Neuronal stem cell (in vitro differentiated cells): ENCODE results near the gene SNX6.

Experiments used
- DNase-seq: peaks from one replicate; pipeline ENCODE4 v3.0.0-alpha.2; 2013; ENCODE audit warnings: low spot score
- H2AFZ ChIP-seq: one replicate; pipeline ENCODE4 v1.6.1; 2013; ENCODE audit warnings: mild to moderate bottlenecking, low read length, inconsistent platforms
- H2AK5ac ChIP-seq: 2 replicates; pipeline ENCODE4 v1.6.1; 2013; ENCODE audit warnings: low read depth, mild to moderate bottlenecking, inconsistent platforms, low read length, moderate library complexity, mixed read lengths
- H2BK120ac ChIP-seq: 2 replicates; pipeline ENCODE4 v1.6.1; 2013; ENCODE audit warnings: low read depth, mild to moderate bottlenecking, inconsistent platforms, low read length, moderate library complexity, mixed read lengths
- H2BK12ac ChIP-seq: one replicate; pipeline ENCODE4 v1.6.1; 2013; ENCODE audit warnings: low read length, inconsistent platforms
- H2BK15ac ChIP-seq: 2 replicates; pipeline ENCODE4 v1.6.1; 2013; ENCODE audit warnings: mild to moderate bottlenecking, low read length, inconsistent platforms, mixed read lengths
- H2BK5ac ChIP-seq: one replicate; pipeline ENCODE4 v1.6.1; 2013; ENCODE audit warnings: inconsistent platforms, mild to moderate bottlenecking, low read length, moderate library complexity
- H3K14ac ChIP-seq: one replicate; pipeline ENCODE4 v1.6.1; 2013; ENCODE audit warnings: low read length, inconsistent platforms
- H3K18ac ChIP-seq: 2 replicates; pipeline ENCODE4 v1.6.1; 2013; ENCODE audit warnings: low read length, inconsistent platforms
- H3K23ac ChIP-seq: 2 replicates; pipeline ENCODE4 v1.6.1; 2013; ENCODE audit warnings: low read depth, mild to moderate bottlenecking, mixed read lengths, low read length, inconsistent platforms; ENCODE audit not compliant: poor library complexity
- H3K27ac ChIP-seq: replicated peaks from 3 replicates; pipeline ENCODE4 v1.5.1; 2013; ENCODE audit warnings: low read length, inconsistent platforms
- H3K27me3 ChIP-seq, 3 experiments: 2 replicates each; pipeline ENCODE4 v1.6.1; 2013; ENCODE audit warnings: low read length in 3 of 3, mild to moderate bottlenecking in 2 of 3, inconsistent platforms in 1 of 3, low read depth in 1 of 3, mixed read lengths in 1 of 3, moderate library complexity in 1 of 3; ENCODE audit not compliant: control insufficient read depth in 3 of 3, insufficient read depth in 3 of 3
- H3K36me3 ChIP-seq, 2 donors: replicated peaks in 1 of 2; 2 replicates each; pipeline ENCODE4 v1.6.1; 2013; ENCODE audit warnings: low read length in 2 of 2; ENCODE audit not compliant: control insufficient read depth in 2 of 2, insufficient read depth in 2 of 2
- H3K4ac ChIP-seq: 2 replicates; pipeline ENCODE4 v1.6.1; 2013; ENCODE audit warnings: inconsistent platforms, mild to moderate bottlenecking, low read length, moderate library complexity
- H3K4me1 ChIP-seq, 2 donors: 1 replicate in 1 of 2; 2 replicates in 1 of 2; pipeline ENCODE4 v1.6.1; 2013; ENCODE audit warnings: low read length in 2 of 2, low read depth in 1 of 2; ENCODE audit not compliant: control insufficient read depth in 2 of 2, insufficient read depth in 1 of 2
- H3K4me2 ChIP-seq: one replicate; pipeline ENCODE4 v1.6.1; 2013; ENCODE audit warnings: mild to moderate bottlenecking, low read length, inconsistent platforms; ENCODE audit not compliant: insufficient read depth, poor library complexity, severe bottlenecking
- H3K4me3 ChIP-seq, 2 donors: 2 replicates each; pipeline ENCODE4 v1.5.1; 2013; ENCODE audit warnings: low read length in 2 of 2, mild to moderate bottlenecking in 2 of 2, inconsistent platforms in 1 of 2, moderate library complexity in 1 of 2
- H3K79me1 ChIP-seq: one replicate; pipeline ENCODE4 v1.6.1; 2013; ENCODE audit warnings: low read depth, mild to moderate bottlenecking, inconsistent platforms, low read length, moderate library complexity
- H3K9ac ChIP-seq: one replicate; pipeline ENCODE4 v1.6.1; 2013; ENCODE audit warnings: mild to moderate bottlenecking, low read depth, low read length, inconsistent platforms; ENCODE audit not compliant: poor library complexity
- H3K9me3 ChIP-seq, 2 donors: replicated peaks in 1 of 2; 2 replicates each; pipeline versions ENCODE3 to v1.6.1; 2013; ENCODE audit warnings: low read length in 2 of 2, mild to moderate bottlenecking in 2 of 2, inconsistent platforms in 1 of 2, low read depth in 1 of 2, mixed read lengths in 1 of 2, moderate library complexity in 1 of 2; ENCODE audit not compliant: control insufficient read depth in 2 of 2, insufficient read depth in 1 of 2
- H4K8ac ChIP-seq: one replicate; pipeline ENCODE4 v1.6.1; 2013; ENCODE audit warnings: low read depth, mild to moderate bottlenecking, inconsistent platforms, low read length, moderate library complexity
- H4K91ac ChIP-seq: one replicate; pipeline ENCODE4 v1.6.1; 2013; ENCODE audit warnings: low read length, low read depth, mild to moderate bottlenecking, inconsistent platforms; ENCODE audit not compliant: poor library complexity
- WGBS, 2 donors: extraction: QIAGEN DNeasy Blood & Tissue Kit; methylation state at CpG; one replicate each; pipeline ENCODE4 v1.1.7; 2013; ENCODE audit warnings: missing lambda C conversion rate in 2 of 2, mixed read lengths in 1 of 2; ENCODE audit not compliant: insufficient read length in 2 of 2, insufficient replicate concordance in 1 of 2; ENCODE audit errors: extremely low coverage in 2 of 2; 5-methylcytosine and 5-hydroxymethylcytosine counted together

Gene SNX6

DNA sequence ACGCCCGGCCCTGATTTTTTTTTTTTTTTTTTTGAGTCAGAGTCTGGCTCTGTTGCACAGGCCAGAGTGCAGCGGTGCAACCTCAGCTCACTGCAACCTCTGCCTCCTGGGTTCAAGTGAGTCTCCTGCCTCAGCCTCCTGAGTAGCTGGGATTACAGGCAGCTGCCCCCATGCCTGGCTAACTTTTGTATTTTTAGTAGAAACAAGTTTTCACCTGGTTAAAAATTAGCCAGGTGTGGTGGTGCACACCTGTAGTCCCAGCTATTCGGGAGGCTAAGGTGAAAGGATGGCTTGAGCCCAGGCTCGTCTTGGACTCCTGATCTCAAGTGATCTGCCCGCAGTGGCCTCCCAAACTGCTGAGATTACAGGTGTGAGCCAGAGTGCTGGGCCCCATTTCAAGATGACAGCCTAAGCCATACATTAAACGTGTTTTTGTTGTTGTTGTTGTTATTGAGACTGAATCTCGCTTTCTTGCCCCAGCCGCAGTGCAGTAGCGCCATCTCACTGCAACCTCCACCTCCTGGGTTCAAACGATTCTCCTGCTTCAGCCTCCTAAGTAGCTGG is 47.7 kb downstream of the SNX6 start:
- no peak overlapping the region for H3K27ac ChIP-seq
- no peaks in the 10 kb centered on the region for H3K79me1 ChIP-seq
- H2BK12ac ChIP-seq, result no peak overlapping the region
- no peak overlapping the region for H2AK5ac ChIP-seq
- H3K36me3 ChIP-seq, result peaks cover 11 to 80% of the 10 kb centered on the region in 2 donors
- H3K27me3 ChIP-seq, result no peaks in the 10 kb centered on the region
- H3K4me2 ChIP-seq, result no peak overlapping the region
- no peak overlapping the region for H3K4me3 ChIP-seq
- no peak overlapping the region for H3K14ac ChIP-seq
- no peaks in the 10 kb centered on the region for H3K9me3 ChIP-seq
- H3K18ac ChIP-seq, result no peak overlapping the region
- H4K8ac ChIP-seq, result no peak overlapping the region
- no peaks in the 10 kb centered on the region for H3K4me1 ChIP-seq
- no peak overlapping the region for H2BK120ac ChIP-seq
- no peak overlapping the region for H3K4ac ChIP-seq
- no peak for DNase-seq
- WGBS, 2 donors, result no CpG with 5 or more reads among the region's 11 CpGs
- no peak overlapping the region for H3K9ac ChIP-seq
- H4K91ac ChIP-seq, result no peak overlapping the region
- H3K23ac ChIP-seq, result no peak overlapping the region
- no peak overlapping the region for H2BK5ac ChIP-seq
- H2AFZ ChIP-seq, result no peak overlapping the region
- H2BK15ac ChIP-seq, result no peak overlapping the region

- Histone ChIP-seq H2BK120ac (no peak overlapping the region), H3K4me2 (no peak overlapping the region), H3K23ac (no peak overlapping the region), H2BK12ac (no peak overlapping the region), H3K36me3 (peaks cover 11 to 79% of the 10 kb centered on the region in 2 donors), H3K14ac (no peak overlapping the region), H3K4me1 (no peaks in the 10 kb centered on the region), H4K91ac (no peak overlapping the region), H2AK5ac (no peak overlapping the region), H4K8ac (no peak overlapping the region), H3K27ac (no peak overlapping the region), H2BK15ac (no peak overlapping the region), H3K4ac (no peak overlapping the region), H3K4me3 (no peak overlapping the region), H2AFZ (no peak overlapping the region), H3K9ac (no peak overlapping the region), H2BK5ac (no peak overlapping the region), H3K9me3 (no peaks in the 10 kb centered on the region), H3K27me3 (no peaks in the 10 kb centered on the region), H3K79me1 (no peaks in the 10 kb centered on the region), H3K18ac (no peak overlapping the region)
- no peak for DNase-seq
- WGBS, 2 donors, result no CpG with 5 or more reads among the region's 5 CpGs
These were observed 49.6 kb downstream of the SNX6 start for GRCh38 chr14:34580381-34580780.

DNA sequence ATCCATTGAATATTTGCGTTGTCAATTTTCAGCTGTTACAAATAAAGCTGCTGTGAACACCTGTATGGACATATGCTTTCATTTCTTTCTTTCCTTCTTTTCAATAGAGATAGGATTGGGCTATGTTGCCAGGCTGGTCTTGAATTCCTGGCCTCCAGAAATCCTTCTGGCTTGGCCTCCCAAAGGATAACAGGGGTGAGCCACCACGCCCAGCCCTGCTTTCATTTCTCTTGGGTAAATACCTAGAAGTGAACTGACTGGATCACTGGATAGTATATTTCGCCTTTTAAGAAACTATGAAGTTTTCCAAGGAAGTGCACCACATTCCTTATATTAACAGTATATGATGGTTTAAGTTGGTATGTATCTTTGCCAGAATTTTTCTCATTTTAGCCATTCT is 58.2 kb downstream of the SNX6 start:
- no peak overlapping the region for H3K27ac ChIP-seq
- H3K4ac ChIP-seq, result no peak overlapping the region
- no peak overlapping the region for H2BK15ac ChIP-seq
- no peak overlapping the region for H4K8ac ChIP-seq
- no peak overlapping the region for H3K4me3 ChIP-seq
- peaks cover 13 to 79% of the 10 kb centered on the region in 2 donors for H3K36me3 ChIP-seq
- no peak overlapping the region for H4K91ac ChIP-seq
- H2BK12ac ChIP-seq, result no peak overlapping the region
- H3K4me2 ChIP-seq, result no peak overlapping the region
- no peak overlapping the region for H2AK5ac ChIP-seq
- no peak overlapping the region for H3K9ac ChIP-seq
- no peaks in the 10 kb centered on the region for H3K4me1 ChIP-seq
- no peak overlapping the region for H2AFZ ChIP-seq
- H2BK5ac ChIP-seq, result no peak overlapping the region
- no peaks in the 10 kb centered on the region for H3K79me1 ChIP-seq
- no CpG with 5 or more reads among the region's 3 CpGs for WGBS, 2 donors
- no peak overlapping the region for H3K23ac ChIP-seq
- no peaks in the 10 kb centered on the region for H3K27me3 ChIP-seq
- H3K18ac ChIP-seq, result no peak overlapping the region
- H3K14ac ChIP-seq, result no peak overlapping the region
- DNase-seq, result no peak
- H2BK120ac ChIP-seq, result no peak overlapping the region
- no peaks in the 10 kb centered on the region for H3K9me3 ChIP-seq

DNA sequence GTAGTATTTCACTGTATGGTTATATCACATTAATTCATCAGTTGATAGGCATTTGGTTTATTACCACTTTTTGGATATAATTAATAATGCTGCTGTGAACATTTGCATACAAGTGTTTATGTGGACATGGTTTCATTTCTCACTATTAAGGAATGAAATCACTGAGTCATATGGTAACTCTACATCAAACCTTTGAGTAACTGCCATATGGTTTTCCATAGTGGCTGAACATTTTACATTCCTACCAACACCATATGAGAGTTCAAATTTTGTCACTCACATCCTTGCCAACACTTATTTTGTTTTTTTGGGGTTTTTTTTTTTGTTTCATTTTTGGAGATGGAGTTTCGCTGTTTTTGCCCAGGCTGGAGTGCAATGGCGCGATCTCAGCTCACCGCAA is 60.2 kb downstream of the SNX6 start:
- Histone ChIP-seq H2BK12ac (no peak overlapping the region), H3K18ac (no peak overlapping the region), H3K9me3 (no peaks in the 10 kb centered on the region), H2BK120ac (no peak overlapping the region), H3K9ac (no peak overlapping the region), H3K14ac (no peak overlapping the region), H2BK15ac (no peak overlapping the region), H3K23ac (no peak overlapping the region), H4K91ac (no peak overlapping the region), H2BK5ac (no peak overlapping the region), H3K4me2 (no peak overlapping the region), H4K8ac (no peak overlapping the region), H2AK5ac (no peak overlapping the region), H3K4ac (no peak overlapping the region), H3K27me3 (no peaks in the 10 kb centered on the region), H2AFZ (no peak overlapping the region), H3K4me1 (no peaks in the 10 kb centered on the region), H3K4me3 (no peak overlapping the region), H3K79me1 (no peaks in the 10 kb centered on the region), H3K36me3 (peaks cover 15 to 85% of the 10 kb centered on the region in 2 donors), H3K27ac (no peak overlapping the region)
- no CpG with 5 or more reads among the region's 4 CpGs for WGBS, 2 donors
- DNase-seq, result no peak
